IMR-90 (cell line): ENCODE measurements around the gene LRRC41. TPM values are rescaled to one million over a fixed set of nuclear protein-coding genes. Genes with fewer than 3 reads are reported as not detected.
"Not testable (repeated sequence)": the region's sequence is repeated elsewhere in the genome, so short reads cannot be mapped to it uniquely, and the experiment has no call there.

Source experiments
- ATAC-seq: fragments of 200-7000 bp; cut with Tn5 transposase; 2 replicates; pipeline ENCODE4 v1.9.1; 2020; ENCODE audit warnings: low read depth, mild to moderate bottlenecking, moderate library complexity
- BruUV-seq: library from RNA; stranded (reverse); fragments of 400-500 nt; replicated peaks from 2 replicates; lab custom pipeline; 2021; lab: Mats Ljungman, UMichigan
- CTCF ChIA-PET: fragments of 300-600 bp; formaldehyde crosslinking; extraction: SDS; loops from one replicate; lab custom pipeline; 2021; ENCODE audit warnings: antibody characterized with exemption; lab: Yijun Ruan, JAX
- POLR2A ChIA-PET: fragments of 300-600 bp; sonication (Branson Sonifier 250); formaldehyde crosslinking; loops from one replicate; lab custom pipeline; 2022; ENCODE audit warnings: antibody characterized with exemption; ENCODE audit not compliant: unreplicated experiment; lab: Charles Lee
- DNase-seq: peaks from one replicate; pipeline ENCODE4 v3.0.0; 2013
- H2AFZ ChIP-seq: replicated peaks from 2 replicates; pipeline ENCODE3; 2013; ENCODE audit warnings: low read length, mild to moderate bottlenecking; ENCODE audit not compliant: poor library complexity
- H2AK5ac ChIP-seq: 2 replicates; pipeline ENCODE4 v1.6.1; 2013; ENCODE audit warnings: low read depth, low read length, inconsistent platforms
- H2AK9ac ChIP-seq: replicated peaks from 2 replicates; pipeline ENCODE3; 2013; ENCODE audit warnings: mild to moderate bottlenecking, low read depth, low read length, moderate library complexity; ENCODE audit not compliant: poor library complexity
- H2BK120ac ChIP-seq: 2 replicates; pipeline ENCODE4 v1.6.1; 2013; ENCODE audit warnings: low read depth, low read length, inconsistent platforms
- H2BK15ac ChIP-seq: 3 replicates; pipeline ENCODE4 v1.6.1; 2013; ENCODE audit warnings: low read depth, low read length, inconsistent platforms
- H2BK20ac ChIP-seq: 2 replicates; pipeline ENCODE4 v1.6.1; 2013; ENCODE audit warnings: low read depth, mild to moderate bottlenecking, inconsistent platforms, low read length, moderate library complexity
- H2BK5ac ChIP-seq: 2 replicates; pipeline ENCODE4 v1.6.1; 2013; ENCODE audit warnings: mild to moderate bottlenecking, low read depth, low read length, inconsistent platforms; ENCODE audit not compliant: poor library complexity, severe bottlenecking
- H3K14ac ChIP-seq: replicated peaks from 2 replicates; pipeline ENCODE4 v1.6.1; 2013; ENCODE audit warnings: low read depth, low read length, inconsistent platforms
- H3K18ac ChIP-seq: 2 replicates; pipeline ENCODE4 v1.6.1; 2013; ENCODE audit warnings: low read depth, low read length, control low read depth
- H3K23ac ChIP-seq: 2 replicates; pipeline ENCODE4 v1.6.1; 2013; ENCODE audit warnings: low read depth, low read length, inconsistent platforms
- H3K27ac ChIP-seq: 2 replicates; pipeline ENCODE4 v1.5.1; 2013; ENCODE audit warnings: mild to moderate bottlenecking, control low read depth, low read length; ENCODE audit not compliant: insufficient read depth
- H3K27me3 ChIP-seq: 2 replicates; pipeline ENCODE4 v1.6.1; 2013; ENCODE audit warnings: low read length; ENCODE audit not compliant: control insufficient read depth, insufficient read depth
- H3K36me3 ChIP-seq: 2 replicates; pipeline ENCODE4 v1.6.1; 2013; ENCODE audit warnings: low read length, mixed read lengths; ENCODE audit not compliant: control insufficient read depth, insufficient read depth
- H3K4ac ChIP-seq: 2 replicates; pipeline ENCODE4 v1.6.1; 2013; ENCODE audit warnings: low read depth, low read length, inconsistent platforms
- H3K4me1 ChIP-seq: 2 replicates; pipeline ENCODE4 v1.6.1; 2013; ENCODE audit warnings: low read length, mixed read lengths; ENCODE audit not compliant: control insufficient read depth, insufficient read depth
- H3K4me2 ChIP-seq: 2 replicates; pipeline ENCODE4 v1.6.1; 2013; ENCODE audit warnings: low read depth, mild to moderate bottlenecking, control low read depth, low read length, moderate library complexity
- H3K4me3 ChIP-seq: 2 replicates; pipeline ENCODE4 v1.5.1; 2013; ENCODE audit warnings: low read depth, mild to moderate bottlenecking, control low read depth, low read length, moderate library complexity; ENCODE audit not compliant: insufficient read depth
- H3K56ac ChIP-seq: 2 replicates; pipeline ENCODE4 v1.6.1; 2013; ENCODE audit warnings: low read length, inconsistent platforms; ENCODE audit not compliant: insufficient read depth; ENCODE audit errors: extremely low read depth
- H3K79me1 ChIP-seq, 2 experiments: 2 replicates each; pipeline ENCODE4 v1.6.1; 2013; ENCODE audit warnings: low read length in 2 of 2, inconsistent platforms in 1 of 2, low read depth in 1 of 2
- H3K9ac ChIP-seq: 2 replicates; pipeline ENCODE4 v1.6.1; 2013; ENCODE audit warnings: low read depth, low read length, control low read depth
- H3K9me1 ChIP-seq: 2 replicates; pipeline ENCODE4 v1.6.1; 2013; ENCODE audit warnings: low read length, inconsistent platforms; ENCODE audit not compliant: insufficient read depth
- H3K9me3 ChIP-seq: 2 replicates; pipeline ENCODE4 v1.6.1; 2013; ENCODE audit warnings: low read length; ENCODE audit not compliant: control insufficient read depth, insufficient read depth
- H4K20me1 ChIP-seq: 2 replicates; pipeline ENCODE4 v1.6.1; 2013; ENCODE audit warnings: low read length, inconsistent platforms; ENCODE audit not compliant: insufficient read depth
- H4K5ac ChIP-seq: 2 replicates; pipeline ENCODE4 v1.6.1; 2013; ENCODE audit warnings: mild to moderate bottlenecking, low read depth, low read length, control low read depth
- H4K8ac ChIP-seq, 2 experiments: 2 replicates each; pipeline ENCODE4 v1.6.1; 2013; ENCODE audit warnings: low read depth in 2 of 2, low read length in 2 of 2, control low read depth in 1 of 2, inconsistent platforms in 1 of 2
- H4K91ac ChIP-seq: 2 replicates; pipeline ENCODE4 v1.6.1; 2013; ENCODE audit warnings: low read depth, low read length, inconsistent platforms; ENCODE audit not compliant: insufficient read depth
- CEBPB ChIP-seq: IDR thresholded peaks from 2 replicates; pipeline ENCODE4 v1.6.1; 2012; ENCODE audit warnings: low read depth, low read length, improper control_type of control experiment
- MAZ ChIP-seq: IDR thresholded peaks from 2 replicates; pipeline ENCODE4 v1.6.1; 2012; ENCODE audit warnings: low read depth, mild to moderate bottlenecking, low read length, improper control_type of control experiment, moderate library complexity, borderline replicate concordance
- POLR2A ChIP-seq: IDR thresholded peaks from 2 replicates; pipeline ENCODE4 v1.6.1; 2012; ENCODE audit warnings: mild to moderate bottlenecking, low read depth, low read length
- RAD21 ChIP-seq: IDR thresholded peaks from 2 replicates; pipeline ENCODE4 v1.6.1; 2012; ENCODE audit warnings: low read length, improper control_type of control experiment
- WGBS, 2 experiments: methylation state at CpG; one replicate each; pipeline versions ENCODE4 v1.1.5 to v1.1.7; 2013; ENCODE audit warnings: missing lambda C conversion rate in 2 of 2; ENCODE audit not compliant: insufficient read length in 1 of 2; ENCODE audit errors: extremely low coverage in 2 of 2; 5-methylcytosine and 5-hydroxymethylcytosine counted together
- dilution Hi-C: fragments of 300-500 bp; cut with HindIII; formaldehyde crosslinking; loops from one replicate; pipeline ENCODE4 v1.14.3; 2018; ENCODE audit warnings: low sequenced_read_pairs; ENCODE audit not compliant: unreplicated experiment
- in situ Hi-C: fragments of 300-500 bp; cut with MboI; formaldehyde crosslinking; loops from 3 replicates; pipeline ENCODE4 v1.14.3; 2019; ENCODE audit warnings: low sequenced_read_pairs, inconsistent platforms, mixed read lengths
- intact Hi-C: fragments of 100-400 bp; cut with micrococcal nuclease; formaldehyde crosslinking; loops from 2 replicates; pipeline ENCODE4 v1.10.0; 2022
- polyA plus RNA-seq, 3 experiments: library from polyadenylated mRNA; depleted of rRNA; stranded (reverse); fragments of >200 nt; gene quantifications; 2 replicates each; pipeline ENCODE4 v1.2.3, GENCODE V29; 2012; ENCODE audit warnings: low replicate concordance in 1 of 3
- total RNA-seq: library from RNA; depleted of rRNA; stranded (reverse); fragments of >200 nt; gene quantifications from 2 replicates; pipeline ENCODE4 v1.2.3, GENCODE V29; 2012

The LRRC41 gene
- total and polyA plus RNA-seq, 2 of the 4 experiments (the other 2 are of a cell fraction): 67.6 to 83.2 TPM

DNA sequence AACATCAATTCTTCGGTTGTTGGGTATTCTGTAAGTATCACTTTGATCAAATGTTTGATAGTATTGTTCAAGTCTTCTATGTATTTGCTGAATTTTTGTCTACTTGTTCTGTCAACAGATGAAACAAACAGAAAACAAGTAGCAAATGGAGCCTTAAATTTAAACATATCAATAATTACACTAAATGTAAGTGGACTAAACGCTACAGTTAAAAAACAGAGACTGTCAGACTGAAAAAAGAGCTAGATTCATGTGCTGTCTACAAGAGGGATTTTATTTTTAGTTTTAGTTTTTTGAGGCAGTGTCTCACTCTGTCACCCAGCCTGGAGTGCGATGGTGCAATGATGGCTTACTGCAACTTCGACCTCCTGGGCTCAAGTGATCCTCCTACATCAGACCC, 66.5 kb downstream of the LRRC41 start:
- DNase-seq (no peak), ATAC-seq (no peak)
- POLR2A ChIA-PET: no interaction called here
- Histone ChIP-seq H3K4me2 (no peak overlapping the region), H2BK20ac (no peak overlapping the region), H3K79me1 (no peaks in the 10 kb centered on the region), H2BK15ac (no peak overlapping the region), H3K9me3 (peaks cover 7% of the 10 kb centered on the region), H4K20me1 (no peaks in the 10 kb centered on the region), H3K36me3 (no peaks in the 10 kb centered on the region), H3K14ac (no peak overlapping the region), H3K4me1 (no peaks in the 10 kb centered on the region), H4K91ac (no peak overlapping the region), H3K9me1 (no peaks in the 10 kb centered on the region), H3K23ac (no peak overlapping the region), H4K8ac (no peak overlapping the region), H3K27ac (no peak overlapping the region), H2BK120ac (no peak overlapping the region), H3K9ac (no peak overlapping the region), H4K5ac (no peak overlapping the region), H2AK5ac (no peak overlapping the region), H3K56ac (no peak overlapping the region), H3K4me3 (no peak overlapping the region), H2BK5ac (no peak overlapping the region), H3K27me3 (no peaks in the 10 kb centered on the region), H2AK9ac (no peak overlapping the region), H3K18ac (no peak overlapping the region), H2AFZ (no peak overlapping the region), H3K4ac (no peak overlapping the region)
- no TSS peak for BruUV-seq
- TF ChIP-seq RAD21 (no peak), POLR2A (no peak), CEBPB (no peak), MAZ (no peak)
- dilution Hi-C loops: no loop called here
- in situ Hi-C loops: no loop called here
- intact Hi-C loops: no loop called here
- no CpG with 5 or more reads among the region's 4 CpGs for WGBS, 2 experiments
- CTCF ChIA-PET: interaction anchor here (0.6 kb wide), 1 partner anchor 8 kb away, joined by 7 read pairs; no protein-coding TSS in a partner anchor

DNA sequence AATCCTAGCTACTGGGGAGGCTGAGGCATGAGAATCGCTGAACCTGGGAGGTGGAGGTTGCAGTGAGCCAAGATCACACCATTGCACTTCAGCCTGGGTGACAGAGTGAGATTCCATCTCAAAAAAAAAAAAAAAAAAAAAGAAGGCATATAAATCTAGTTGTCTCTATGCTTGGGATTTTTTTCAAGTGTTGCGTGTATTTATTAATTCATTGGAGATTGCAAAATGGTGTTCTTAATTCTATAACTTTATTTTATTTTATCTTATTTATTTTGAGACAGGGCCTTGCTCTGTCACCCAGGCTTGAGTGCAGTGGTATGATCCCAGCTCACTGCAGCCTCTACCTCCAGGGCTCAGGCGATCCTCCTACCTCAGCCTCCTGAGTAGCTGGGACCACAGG, 72.2 kb downstream of the LRRC41 start:
- intact Hi-C loops, H3K56ac ChIP-seq, H3K9me1 ChIP-seq, BruUV-seq, H3K23ac ChIP-seq, H2AK5ac ChIP-seq, H3K4ac ChIP-seq, H3K9ac ChIP-seq, DNase-seq, H4K20me1 ChIP-seq, in situ Hi-C loops, H3K4me3 ChIP-seq, H2AK9ac ChIP-seq, H2BK15ac ChIP-seq, POLR2A ChIA-PET, H3K36me3 ChIP-seq, H2BK20ac ChIP-seq, H2BK5ac ChIP-seq, H3K9me3 ChIP-seq, H3K4me2 ChIP-seq, H3K18ac ChIP-seq, H3K14ac ChIP-seq, H4K91ac ChIP-seq, dilution Hi-C loops, H3K4me1 ChIP-seq, H3K27me3 ChIP-seq, H4K5ac ChIP-seq, H3K79me1 ChIP-seq, H4K8ac ChIP-seq, ATAC-seq, H2BK120ac ChIP-seq, H3K27ac ChIP-seq, H2AFZ ChIP-seq: not testable (repeated sequence)
- no CpG with 5 or more reads among the region's 3 CpGs for WGBS, 2 experiments
- CTCF ChIA-PET: interaction anchor here (1.6 to 2.1 kb wide), 2 partner anchors 8 to 14 kb away, joined by 6 to 9 read pairs; no protein-coding TSS in a partner anchor
